Testis (tissue), 2 donors: Measurements from ENCODE around the gene NRTN.

ENCODE experiments used
- CTCF ChIP-seq, 3 experiments: fragments of 450-650 bp in 2 of 3; fragments of 200-600 bp in 1 of 3; sonication (generic) in 1 of 3; IDR thresholded peaks; one replicate each; pipeline ENCODE4 v1.5.1; 2016 to 2019; ENCODE audit warnings: antibody characterized with exemption in 3 of 3, mild to moderate bottlenecking in 2 of 3, moderate library complexity in 1 of 3
- POLR2A ChIP-seq: fragments of 450-650 bp; IDR thresholded peaks from one replicate; pipeline ENCODE4 v1.6.1; 2017; ENCODE audit warnings: antibody characterized with exemption, mild to moderate bottlenecking, moderate library complexity

- TF ChIP-seq CTCF (IDR thresholded peaks at IDR 0.05) (no peak), POLR2A (no peak)
These were observed 21.6 kb upstream of the NRTN start for GRCh38 chr19:5782945-5783919.
